Type B pancreatic cell (in vitro differentiated cells): ENCODE results near the gene CASZ1. TPM values are rescaled to one million over a fixed set of nuclear protein-coding genes. Genes with fewer than 3 reads are reported as not detected.

Experiments used
- DNase-seq: peaks from one replicate; pipeline ENCODE4 v3.0.0; 2021; ENCODE audit warnings: mixed read lengths; ENCODE audit not compliant: unreplicated experiment; ENCODE audit errors: extremely low spot score
- H3K27ac Mint-ChIP-seq: 2 replicates; pipeline ENCODE4 v1.8.0; 2021; ENCODE audit warnings: mild to moderate bottlenecking, mixed read lengths
- H3K27me3 Mint-ChIP-seq: 2 replicates; pipeline ENCODE4 v1.8.0; 2021; ENCODE audit warnings: mixed read lengths
- H3K36me3 Mint-ChIP-seq: 2 replicates; pipeline ENCODE4 v1.8.0; 2021; ENCODE audit warnings: mixed read lengths
- H3K4me1 Mint-ChIP-seq: one replicate; pipeline ENCODE4 v1.8.0; 2021; ENCODE audit warnings: mixed read lengths; ENCODE audit not compliant: unreplicated experiment
- H3K4me3 Mint-ChIP-seq: 2 replicates; pipeline ENCODE4 v1.8.0; 2021; ENCODE audit warnings: mild to moderate bottlenecking, mixed read lengths
- H3K9me3 Mint-ChIP-seq: 2 replicates; pipeline ENCODE4 v1.8.0; 2021; ENCODE audit warnings: mixed read lengths
- CTCF ChIP-seq: fragments of 200-600 bp; sonication (generic); conservative IDR thresholded peaks from 2 replicates; pipeline ENCODE4 v1.5.0; 2021; ENCODE audit warnings: antibody characterized with exemption, mild to moderate bottlenecking
- total RNA-seq: library from RNA; stranded (reverse); gene quantifications from 2 replicates; pipeline ENCODE4 v1.2.1, GENCODE V29; 2021; ENCODE audit warnings: low replicate concordance

CASZ1 gene
- total RNA-seq, 1 donor from 2014 or later, result 15.7 TPM

GRCh38 chr1:10640843-10641553 lies 155.4 kb downstream of the CASZ1 start:
- no peak for TF ChIP-seq CTCF
- Mint-ChIP-seq H3K27me3 (peaks cover 6% of the 10 kb centered on the region), H3K27ac (peak overlapping the region; percentile 43), H3K36me3 (no peaks in the 10 kb centered on the region), H3K4me1 (peaks cover 9% of the 10 kb centered on the region), H3K9me3 (no peaks in the 10 kb centered on the region), H3K4me3 (no peak overlapping the region)
- DNase-seq, result no peak

- Mint-ChIP-seq H3K9me3 (no peaks in the 10 kb centered on the region), H3K27ac (no peak overlapping the region), H3K4me3 (no peak overlapping the region), H3K4me1 (peaks cover 9% of the 10 kb centered on the region), H3K27me3 (peaks cover 6% of the 10 kb centered on the region), H3K36me3 (no peaks in the 10 kb centered on the region)
- no peak for DNase-seq
- no peak for TF ChIP-seq CTCF
Observed at GRCh38 chr1:10639775-10640578, 156.5 kb downstream of the CASZ1 start.

- Mint-ChIP-seq H3K9me3 (no peaks in the 10 kb centered on the region), H3K27me3 (peaks cover 6% of the 10 kb centered on the region), H3K27ac (no peak overlapping the region), H3K4me3 (no peak overlapping the region), H3K4me1 (peaks cover 9% of the 10 kb centered on the region), H3K36me3 (no peaks in the 10 kb centered on the region)
- TF ChIP-seq CTCF, result no peak
- no peak for DNase-seq
Observed at GRCh38 chr1:10639011-10639774, 157.3 kb downstream of the CASZ1 start.

- no peak for DNase-seq
- H3K27me3 Mint-ChIP-seq, result peaks cover 6% of the 10 kb centered on the region
Observed at GRCh38 chr1:10638559-10639005, 157.9 kb downstream of the CASZ1 start.

More at GRCh38 chr1:10638559-10639005, 157.9 kb downstream of the CASZ1 start:
- Mint-ChIP-seq H3K27ac (no peak overlapping the region), H3K4me1 (peaks cover 9% of the 10 kb centered on the region), H3K4me3 (no peak overlapping the region), H3K36me3 (no peaks in the 10 kb centered on the region), H3K9me3 (no peaks in the 10 kb centered on the region)
- TF ChIP-seq CTCF, result no peak
